VCaP (cell line): ENCODE measurements around the gene DOCK11.
A peak's percentile ranks its signal among the peaks of the same experiment; 100 is the strongest.

Experiments used
- H3K27ac ChIP-seq: fragments of 450-650 bp; 2 replicates; pipeline ENCODE4 v1.5.1; 2017
- TF ChIP-seq, protein P1 (sequence below): fragments of 450-650 bp; conservative IDR thresholded peaks from 2 replicates; pipeline ENCODE4 v1.5.1; 2017; ENCODE audit warnings: mild to moderate bottlenecking, moderate library complexity

DOCK11 gene

DNA sequence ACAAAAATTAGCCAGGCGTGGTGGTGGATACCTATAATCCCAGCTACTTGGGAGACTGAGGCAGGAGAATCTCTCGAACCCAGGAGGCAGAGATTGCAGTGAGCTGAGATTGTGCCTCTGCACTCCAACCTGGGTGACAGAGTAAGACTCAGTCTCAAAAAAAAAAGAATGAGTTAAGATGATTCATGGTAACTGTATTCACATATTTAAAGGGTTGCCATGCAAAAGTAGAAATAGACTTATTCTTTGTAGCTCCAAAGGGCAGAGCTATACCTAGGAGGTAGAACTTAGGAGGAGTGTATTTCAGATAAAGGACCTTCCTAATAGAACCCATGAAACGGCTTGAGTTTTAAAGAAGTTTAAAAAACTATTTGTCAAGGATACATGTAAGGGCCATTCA is 127.4 kb downstream of the DOCK11 start:
- no peak overlapping the region for H3K27ac ChIP-seq
- TF ChIP-seq, protein P1, sequence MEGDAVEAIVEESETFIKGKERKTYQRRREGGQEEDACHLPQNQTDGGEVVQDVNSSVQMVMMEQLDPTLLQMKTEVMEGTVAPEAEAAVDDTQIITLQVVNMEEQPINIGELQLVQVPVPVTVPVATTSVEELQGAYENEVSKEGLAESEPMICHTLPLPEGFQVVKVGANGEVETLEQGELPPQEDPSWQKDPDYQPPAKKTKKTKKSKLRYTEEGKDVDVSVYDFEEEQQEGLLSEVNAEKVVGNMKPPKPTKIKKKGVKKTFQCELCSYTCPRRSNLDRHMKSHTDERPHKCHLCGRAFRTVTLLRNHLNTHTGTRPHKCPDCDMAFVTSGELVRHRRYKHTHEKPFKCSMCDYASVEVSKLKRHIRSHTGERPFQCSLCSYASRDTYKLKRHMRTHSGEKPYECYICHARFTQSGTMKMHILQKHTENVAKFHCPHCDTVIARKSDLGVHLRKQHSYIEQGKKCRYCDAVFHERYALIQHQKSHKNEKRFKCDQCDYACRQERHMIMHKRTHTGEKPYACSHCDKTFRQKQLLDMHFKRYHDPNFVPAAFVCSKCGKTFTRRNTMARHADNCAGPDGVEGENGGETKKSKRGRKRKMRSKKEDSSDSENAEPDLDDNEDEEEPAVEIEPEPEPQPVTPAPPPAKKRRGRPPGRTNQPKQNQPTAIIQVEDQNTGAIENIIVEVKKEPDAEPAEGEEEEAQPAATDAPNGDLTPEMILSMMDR = no peak

DNA sequence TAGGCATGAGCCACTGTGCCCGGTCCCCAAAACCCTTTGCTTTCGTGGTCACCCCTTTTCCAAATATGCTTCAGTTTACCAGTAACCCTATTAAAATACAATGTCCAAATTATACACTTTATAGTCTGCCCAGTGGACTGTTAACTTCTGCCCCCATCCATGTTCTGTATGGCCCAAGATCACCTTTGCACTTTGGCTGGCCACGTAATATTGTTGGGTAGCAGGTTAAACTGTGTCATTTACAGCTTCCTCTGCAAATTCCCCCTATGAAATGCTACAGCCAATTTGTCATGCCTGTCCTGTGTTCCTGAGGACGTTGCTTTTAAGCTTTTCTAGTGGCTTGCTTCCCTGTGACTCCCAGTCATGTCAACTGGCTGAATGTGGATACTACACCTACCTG is 130.7 kb downstream of the DOCK11 start:
- H3K27ac ChIP-seq = no peak overlapping the region
- TF ChIP-seq, protein P1 = no peak

DNA sequence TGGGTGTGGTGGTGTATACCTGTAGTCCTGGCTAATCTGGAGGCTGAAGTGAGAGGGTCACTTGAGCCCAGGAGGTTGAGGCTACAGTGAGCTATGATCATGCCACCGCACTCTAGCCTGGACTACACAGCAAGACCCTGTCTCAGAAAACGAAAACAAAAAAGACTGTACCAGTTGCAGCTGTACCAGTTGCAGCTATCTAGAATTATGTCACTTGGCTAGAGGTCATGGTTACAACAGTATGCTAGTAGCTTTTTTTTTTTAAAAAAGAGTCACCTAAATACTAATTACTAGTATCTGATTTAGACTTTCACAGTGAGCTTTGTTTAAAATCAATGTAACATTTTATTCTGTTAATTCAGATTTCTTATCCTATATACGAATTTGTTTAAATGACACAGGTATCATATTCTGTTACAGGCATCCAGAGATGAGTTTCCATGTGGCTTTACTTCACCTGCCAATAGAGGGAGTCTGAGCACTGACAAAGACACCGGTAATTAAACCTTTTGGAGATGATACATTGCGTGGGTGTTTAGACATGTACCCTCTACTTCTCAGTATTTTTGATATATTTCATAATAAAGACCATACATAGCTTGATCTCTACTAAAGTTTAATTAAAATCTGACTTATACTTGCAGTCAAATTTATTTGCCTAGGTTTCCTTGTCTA is 131.6 kb downstream of the DOCK11 start:
- TF ChIP-seq, protein P1 = peak; percentile 59
- no peak overlapping the region for H3K27ac ChIP-seq

DNA sequence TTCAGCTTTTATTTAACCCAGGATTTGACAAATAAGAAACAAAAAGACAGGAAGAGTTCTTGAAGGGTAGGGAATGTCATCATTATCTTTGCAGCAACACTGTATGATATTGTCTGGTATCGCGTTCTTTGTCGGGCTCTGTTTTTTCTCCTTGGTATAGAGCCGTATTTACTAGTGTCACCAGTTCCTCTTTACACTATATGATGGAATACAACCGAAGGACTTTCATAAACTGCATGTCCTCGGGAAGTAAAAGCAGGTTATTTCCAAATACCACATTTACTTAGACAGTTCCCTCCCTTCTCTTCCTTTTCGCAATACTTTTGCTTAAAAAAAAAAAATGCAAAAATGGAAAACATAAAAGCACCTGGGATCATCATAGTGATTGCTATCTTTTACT is 135.2 kb downstream of the DOCK11 start:
- TF ChIP-seq, protein P1 = no peak
- no peak overlapping the region for H3K27ac ChIP-seq

DNA sequence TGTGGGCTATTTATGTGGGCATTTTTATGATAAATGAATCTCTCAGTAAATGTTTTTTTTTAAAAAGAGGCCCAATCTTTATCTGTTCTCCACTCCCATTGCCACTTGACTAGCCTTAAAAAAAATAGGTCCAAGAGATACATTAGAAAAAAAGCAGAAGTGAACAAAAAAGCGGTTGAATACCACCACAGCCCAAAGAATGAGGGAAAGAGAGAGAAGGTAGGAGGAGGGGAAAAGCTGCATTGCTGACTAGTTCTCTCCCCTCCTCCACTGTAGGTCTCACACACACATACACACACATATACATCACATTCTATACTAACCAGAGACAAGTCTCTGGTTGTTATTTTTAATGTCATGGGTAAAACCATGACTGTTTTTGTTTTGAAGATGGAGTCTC is 136.0 kb downstream of the DOCK11 start:
- no peak overlapping the region for H3K27ac ChIP-seq
- TF ChIP-seq, protein P1 = no peak

DNA sequence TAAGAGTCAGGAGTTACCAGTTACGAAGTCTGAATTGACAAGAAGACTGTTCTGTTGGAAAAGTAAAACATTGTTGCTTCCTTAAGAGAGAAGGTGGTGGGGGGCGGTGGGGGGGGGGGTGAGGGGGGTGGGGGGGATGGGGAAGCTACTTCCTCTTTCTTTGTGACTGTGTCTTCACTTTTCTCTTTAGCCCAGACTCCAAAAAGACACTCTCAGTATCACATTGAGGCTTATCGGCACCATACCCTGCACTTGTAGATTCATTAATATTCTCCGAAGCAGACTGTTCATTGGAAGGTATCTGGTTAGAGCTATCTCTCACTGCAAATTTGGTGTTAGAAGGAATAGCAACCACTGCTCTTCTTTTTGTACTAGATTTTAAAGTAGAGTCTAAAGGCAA is 137.2 kb downstream of the DOCK11 start:
- H3K27ac ChIP-seq = no peak overlapping the region

DNA sequence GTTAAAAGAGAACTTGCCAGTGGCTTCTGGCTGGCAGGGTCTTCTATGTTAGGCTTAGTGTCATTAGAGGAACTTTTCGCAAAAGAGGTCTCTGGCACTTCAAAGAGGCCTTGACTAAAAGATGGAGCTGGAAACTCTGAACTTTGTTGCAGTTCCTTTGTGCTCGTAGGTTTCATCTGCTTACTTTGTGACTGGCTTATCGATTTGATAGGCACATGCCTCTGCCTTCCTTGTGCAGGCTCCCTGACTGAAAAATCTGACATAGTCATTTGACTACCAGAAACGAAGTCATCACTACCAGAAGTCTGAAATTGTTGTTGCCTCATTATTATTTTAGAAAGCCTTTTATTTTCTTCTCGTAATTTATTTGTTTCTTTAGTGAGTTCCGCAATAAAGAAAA is 137.9 kb downstream of the DOCK11 start:
- TF ChIP-seq, protein P1 = no peak
- H3K27ac ChIP-seq = no peak overlapping the region

More for the DNA sequence above, 137.2 kb downstream of the DOCK11 start:
- TF ChIP-seq, protein P1 = no peak
